H1 (cell line): ENCODE results near the gene ZFYVE21. TPM values are rescaled to one million over a fixed set of nuclear protein-coding genes. Genes with fewer than 3 reads are reported as not detected.

Experiments used
- CTCF ChIA-PET: fragments of 300-600 bp; sonication (Branson Sonifier 250); formaldehyde crosslinking; loops from one replicate; lab custom pipeline; 2021; ENCODE audit not compliant: partially characterized antibody; lab: Charles Lee
- POLR2A ChIA-PET: fragments of 300-600 bp; sonication (Branson Sonifier 250); formaldehyde crosslinking; loops from one replicate; lab custom pipeline; 2021; ENCODE audit warnings: inconsistent platforms; ENCODE audit not compliant: partially characterized antibody; lab: Charles Lee
- DNase-seq, 2 experiments: peaks; one replicate each; pipeline versions ENCODE4 v3.0.0 to v3.0.0-alpha.2; 2010 to 2022; ENCODE audit warnings: low spot score in 2 of 2, low read depth in 1 of 2, mixed read lengths in 1 of 2
- FAIRE-seq: peaks from 2 replicates; lab custom pipeline; 2011; peaks lifted over from hg19 to GRCh38; lab: Jason Lieb, UNC
- H2AFZ ChIP-seq: 2 replicates; pipeline ENCODE4 v1.8.1; 2012; ENCODE audit warnings: low read length, inconsistent platforms
- H2AK5ac ChIP-seq: 2 replicates; pipeline ENCODE4 v1.6.1; 2013; ENCODE audit warnings: low read depth, low read length
- H2BK120ac ChIP-seq: replicated peaks from 2 replicates; pipeline ENCODE3; 2013; ENCODE audit warnings: low read depth, low read length, inconsistent platforms
- H2BK12ac ChIP-seq: 2 replicates; pipeline ENCODE4 v1.6.1; 2013; ENCODE audit warnings: low read depth, low read length
- H2BK15ac ChIP-seq: 2 replicates; pipeline ENCODE4 v1.6.1; 2013; ENCODE audit warnings: low read length
- H2BK20ac ChIP-seq: 2 replicates; pipeline ENCODE4 v1.6.1; 2013; ENCODE audit warnings: low read length
- H2BK5ac ChIP-seq: 2 replicates; pipeline ENCODE4 v1.6.1; 2013; ENCODE audit warnings: low read depth, low read length
- H3K14ac ChIP-seq: 2 replicates; pipeline ENCODE4 v1.6.1; 2013; ENCODE audit warnings: inconsistent platforms; ENCODE audit not compliant: insufficient read length
- H3K18ac ChIP-seq: 2 replicates; pipeline ENCODE4 v1.6.1; 2013; ENCODE audit warnings: low read length; ENCODE audit errors: extremely low read depth
- H3K23ac ChIP-seq: 2 replicates; pipeline ENCODE4 v1.6.1; 2013; ENCODE audit warnings: inconsistent platforms; ENCODE audit not compliant: insufficient read length
- H3K23me2 ChIP-seq: 2 replicates; pipeline ENCODE4 v1.6.1; 2013; ENCODE audit warnings: low read depth, low read length
- H3K27ac ChIP-seq: 2 replicates; pipeline ENCODE4 v1.6.1; 2011; ENCODE audit warnings: low read depth, low read length, inconsistent platforms
- H3K27me3 ChIP-seq, 4 experiments: replicated peaks in 1 of 4; 1 replicate in 1 of 4; 2 replicates in 3 of 4; pipeline versions ENCODE4 v1.6.1 to v1.8.1; 2011 to 2013; ENCODE audit warnings: low read length in 3 of 4, mild to moderate bottlenecking in 3 of 4, inconsistent platforms in 2 of 4, mixed read lengths in 2 of 4, moderate library complexity in 1 of 4; ENCODE audit not compliant: control insufficient read depth in 3 of 4, insufficient read depth in 3 of 4; ENCODE audit errors: extremely low read depth in 1 of 4
- H3K36me3 ChIP-seq, 4 experiments: 2 replicates each; pipeline versions ENCODE4 v1.6.1 to v1.8.1; 2011 to 2013; ENCODE audit warnings: mild to moderate bottlenecking in 4 of 4, low read length in 3 of 4, moderate library complexity in 2 of 4, control low read depth in 1 of 4, inconsistent platforms in 1 of 4; ENCODE audit not compliant: insufficient read depth in 4 of 4, control insufficient read depth in 2 of 4
- H3K4ac ChIP-seq: replicated peaks from 2 replicates; pipeline ENCODE3; 2013; ENCODE audit warnings: low read length, low read depth, mixed read lengths, inconsistent platforms; ENCODE audit not compliant: insufficient read length
- H3K4me1 ChIP-seq, 4 experiments: replicated peaks in 1 of 4; 1 replicate in 1 of 4; 2 replicates in 3 of 4; pipeline versions ENCODE4 v1.6.1 to v1.8.1; 2011 to 2013; ENCODE audit warnings: low read length in 3 of 4, inconsistent platforms in 2 of 4, mixed read lengths in 1 of 4; ENCODE audit not compliant: insufficient read depth in 4 of 4, control insufficient read depth in 3 of 4
- H3K4me2 ChIP-seq, 2 experiments: 2 replicates each; pipeline versions ENCODE4 v1.6.1 to v1.8.1; 2011 to 2013; ENCODE audit warnings: low read depth in 2 of 2, low read length in 2 of 2, control low read depth in 1 of 2, inconsistent platforms in 1 of 2, mild to moderate bottlenecking in 1 of 2; ENCODE audit not compliant: insufficient read depth in 1 of 2
- H3K4me3 ChIP-seq, 4 experiments: fragments of 200-600, 300-600 bp in 1 of 4; sonication (generic), shearing (Covaris generic), sonication (Bioruptor Twin) in 1 of 4; 2 replicates each; pipeline versions ENCODE4 v1.5.1 to v1.8.1; 2011 to 2016; ENCODE audit warnings: low read length in 4 of 4, low read depth in 3 of 4, control low read depth in 2 of 4, inconsistent platforms in 2 of 4, mild to moderate bottlenecking in 2 of 4, mixed read lengths in 1 of 4, moderate library complexity in 1 of 4; ENCODE audit not compliant: insufficient read depth in 2 of 4; ENCODE audit errors: extremely low read depth in 1 of 4
- H3K56ac ChIP-seq: replicated peaks from 2 replicates; pipeline ENCODE3; 2013; ENCODE audit warnings: low read depth, mild to moderate bottlenecking, mixed read lengths, low read length, inconsistent platforms; ENCODE audit not compliant: insufficient read length
- H3K79me1 ChIP-seq: 2 replicates; pipeline ENCODE4 v1.6.1; 2013; ENCODE audit warnings: low read depth, low read length, control low read depth
- H3K79me2 ChIP-seq, 2 experiments: 2 replicates each; pipeline versions ENCODE4 v1.6.1 to v1.8.1; 2012 to 2013; ENCODE audit warnings: low read length in 2 of 2, mild to moderate bottlenecking in 2 of 2, inconsistent platforms in 1 of 2; ENCODE audit not compliant: insufficient read depth in 2 of 2, control insufficient read depth in 1 of 2
- H3K9ac ChIP-seq, 4 experiments: replicated peaks in 1 of 4; 1 replicate in 1 of 4; 2 replicates in 3 of 4; pipeline versions ENCODE4 v1.6.1 to v1.8.1; 2011 to 2013; ENCODE audit warnings: low read depth in 3 of 4, low read length in 3 of 4, control low read depth in 2 of 4, mild to moderate bottlenecking in 2 of 4, moderate library complexity in 2 of 4, inconsistent platforms in 1 of 4; ENCODE audit errors: extremely low read depth in 1 of 4
- H3K9me3 ChIP-seq, 2 experiments: 2 replicates each; pipeline versions ENCODE4 v1.6.1 to v1.8.1; 2012 to 2013; ENCODE audit warnings: mild to moderate bottlenecking in 2 of 2, moderate library complexity in 2 of 2, control low read depth in 1 of 2, inconsistent platforms in 1 of 2, low read depth in 1 of 2, low read length in 1 of 2, mixed read lengths in 1 of 2; ENCODE audit not compliant: insufficient read depth in 2 of 2
- H4K20me1 ChIP-seq, 2 experiments: replicated peaks in 1 of 2; 2 replicates each; pipeline versions ENCODE3 to v1.8.1; 2011 to 2013; ENCODE audit warnings: inconsistent platforms in 2 of 2, low read length in 2 of 2, mild to moderate bottlenecking in 1 of 2; ENCODE audit not compliant: insufficient read depth in 2 of 2, control insufficient read depth in 1 of 2
- H4K5ac ChIP-seq: 2 replicates; pipeline ENCODE4 v1.6.1; 2013; ENCODE audit warnings: low read length, low read depth, mixed read lengths, inconsistent platforms; ENCODE audit not compliant: insufficient read length
- H4K8ac ChIP-seq: 2 replicates; pipeline ENCODE4 v1.8.0; 2013; ENCODE audit warnings: mild to moderate bottlenecking, moderate library complexity, low read length, inconsistent platforms; ENCODE audit not compliant: insufficient read depth; ENCODE audit errors: extremely low read depth
- H4K91ac ChIP-seq: replicated peaks from 2 replicates; pipeline ENCODE3; 2013; ENCODE audit warnings: low read length, mixed read lengths, inconsistent platforms; ENCODE audit not compliant: insufficient read length
- BRCA1 ChIP-seq: IDR thresholded peaks from 2 replicates; pipeline ENCODE4 v1.6.1; 2012; ENCODE audit warnings: low read depth, low read length, improper control_type of control experiment
- EGR1 ChIP-seq: IDR thresholded peaks from 2 replicates; pipeline ENCODE4 v1.6.1; 2011; ENCODE audit warnings: low read depth, low read length, borderline replicate concordance
- HDAC2 ChIP-seq, 2 experiments: fragments of 300-600 bp in 1 of 2; sonication (generic) in 1 of 2; IDR thresholded peaks; 2 replicates each; pipeline ENCODE4 v1.6.1; 2011 to 2012; ENCODE audit warnings: low read depth in 2 of 2, low read length in 2 of 2, mild to moderate bottlenecking in 2 of 2, moderate library complexity in 2 of 2, borderline replicate concordance in 1 of 2, inconsistent platforms in 1 of 2
- KDM1A ChIP-seq: fragments of 200-600, 300-600 bp; sonication (generic); IDR thresholded peaks from 2 replicates; pipeline ENCODE4 v1.7.1; 2016; ENCODE audit warnings: mild to moderate bottlenecking, low read length, borderline replicate concordance
- NRF1 ChIP-seq: IDR thresholded peaks from 2 replicates; pipeline ENCODE4 v1.6.1; 2011; ENCODE audit warnings: mild to moderate bottlenecking, low read depth, low read length, improper control_type of control experiment
- SAP30 ChIP-seq: fragments of 300-600 bp; sonication (generic); IDR thresholded peaks from 2 replicates; pipeline ENCODE4 v1.7.1; 2012; ENCODE audit warnings: low read length, moderate library complexity, mild to moderate bottlenecking, inconsistent platforms; ENCODE audit not compliant: insufficient read depth, insufficient replicate concordance
- SP1 ChIP-seq: IDR thresholded peaks from 2 replicates; pipeline ENCODE4 v1.6.1; 2011; ENCODE audit warnings: low read depth, low read length
- SP4 ChIP-seq: IDR thresholded peaks from 2 replicates; pipeline ENCODE4 v1.6.1; 2012; ENCODE audit warnings: low read length, inconsistent platforms
- SRF ChIP-seq: IDR thresholded peaks from 2 replicates; pipeline ENCODE4 v1.6.1; 2011; ENCODE audit warnings: mild to moderate bottlenecking, low read depth, low read length, moderate library complexity
- TBP ChIP-seq: IDR thresholded peaks from 2 replicates; pipeline ENCODE4 v1.6.1; 2011; ENCODE audit warnings: low read depth, low read length, improper control_type of control experiment
- WGBS, 2 experiments: shearing (Covaris generic) in 1 of 2; methylation state at CpG; one replicate each; pipeline versions ENCODE4 v1.1.6 to v1.1.7; 2013 to 2015; ENCODE audit warnings: low lambda C conversion rate in 2 of 2, mixed read lengths in 2 of 2, inconsistent platforms in 1 of 2, low coverage in 1 of 2, missing lambda C conversion rate in 1 of 2; ENCODE audit not compliant: insufficient replicate concordance in 2 of 2, insufficient coverage in 1 of 2, insufficient read length in 1 of 2; ENCODE audit errors: extremely low coverage in 1 of 2, missing lambda C conversion rate in 1 of 2; 5-methylcytosine and 5-hydroxymethylcytosine counted together
- polyA plus RNA-seq, 7 experiments: library from polyadenylated mRNA; depleted of rRNA in 3 of 7; stranded (reverse) in 5 of 7; unstranded in 2 of 7; fragments of >200 nt in 5 of 7; fragments of 200-250 nt in 2 of 7; gene quantifications; 1 replicate in 5 of 7; 2 replicates in 1 of 7; 4 replicates in 1 of 7; pipeline versions ENCODE4 v1.2.1 to v1.2.3, GENCODE V29; 2011 to 2013; ENCODE audit warnings: missing spikeins in 2 of 7, mixed read lengths in 2 of 7
- total RNA-seq: library from RNA; stranded (reverse); fragmentation: NEBNext Ultra II Directional; extraction: Animal tissue kit (Norgen Biotek cat#: 25700); gene quantifications from 2 replicates; pipeline ENCODE4 v1.2.1, GENCODE V29; 2021
- TF ChIP-seq, protein P1 (sequence below), 3 experiments: IDR thresholded peaks; 1 replicate in 2 of 3; 2 replicates in 1 of 3; pipeline versions ENCODE4 v1.5.1 to v1.6.1; 2011; ENCODE audit warnings: low read length in 3 of 3, mild to moderate bottlenecking in 3 of 3, inconsistent platforms in 2 of 3, low read depth in 1 of 3, moderate library complexity in 1 of 3; ENCODE audit not compliant: insufficient read depth in 1 of 3; ENCODE audit errors: control extremely low read depth in 1 of 3

The ZFYVE21 gene
- total and polyA plus RNA-seq, 2 of the 8 experiments (the other 6 are each of a cell fraction or from before 2014, with no cell fraction given): 53.4 to 127 TPM

DNA sequence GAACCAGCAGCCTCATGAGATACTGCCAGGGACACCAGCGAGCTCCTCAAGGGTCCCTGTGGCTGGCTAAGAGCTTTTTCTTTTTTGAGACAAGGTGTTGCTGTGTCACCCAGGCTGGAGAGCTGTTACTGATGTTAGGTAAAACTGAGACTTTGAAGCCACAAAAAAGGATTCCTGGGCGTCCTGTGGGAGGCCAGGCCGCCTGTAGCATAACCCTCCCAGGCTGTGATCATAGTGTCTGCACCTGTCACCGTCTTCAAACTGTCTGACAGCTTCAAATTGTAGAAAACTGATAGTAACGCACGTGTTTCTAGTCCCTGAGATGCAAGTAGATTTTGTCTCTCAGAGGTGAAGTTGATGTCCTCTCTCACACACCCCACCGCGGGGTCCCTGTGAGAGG lies 4.1 kb downstream of the ZFYVE21 start:
- Histone ChIP-seq H3K56ac (no peak overlapping the region), H3K79me2 (peaks cover 0 to 72% of the 10 kb centered on the region in 2 experiments; a peak in 3 of 4 replicates), H3K4me2 (no peak overlapping the region), H2AK5ac (no peak overlapping the region), H3K36me3 (no peaks in the 10 kb centered on the region; a peak in 1 of 8 replicates), H3K18ac (no peak overlapping the region), H4K20me1 (peaks cover 15 to 24% of the 10 kb centered on the region in 2 experiments), H3K27me3 (no peaks in the 10 kb centered on the region), H3K4me3 (no peak overlapping the region), H2AFZ (no peak overlapping the region), H4K91ac (no peak overlapping the region), H3K27ac (no peak overlapping the region), H3K14ac (no peak overlapping the region), H3K4me1 (peaks cover 0 to 6% (median 0%) of the 10 kb centered on the region in 4 experiments; a peak in 3 of 7 replicates), H4K8ac (no peak overlapping the region), H3K79me1 (peaks cover 22% of the 10 kb centered on the region), H3K23me2 (peaks cover 4% of the 10 kb centered on the region; the same call in 1 of the 2 replicates), H3K4ac (no peak overlapping the region), H4K5ac (no peak overlapping the region), H2BK12ac (no peak overlapping the region), H2BK120ac (no peak overlapping the region), H3K9me3 (no peaks in the 10 kb centered on the region), H2BK5ac (no peak overlapping the region), H3K23ac (no peak overlapping the region), H3K9ac (no peak overlapping the region), H2BK15ac (no peak overlapping the region), H2BK20ac (no peak overlapping the region)
- POLR2A ChIA-PET: interaction anchor here (0.9 to 2.0 kb wide), 2 partner anchors 15 to 19 kb away, joined by 3 to 7 read pairs; no protein-coding TSS in a partner anchor
- 88% methylated on average over 8 of the region's 8 CpGs; no CpG with 5 or more reads in 1 of the 2 experiments for WGBS, 2 experiments
- DNase-seq: no peak
- CTCF ChIA-PET: interaction anchor here (0.8 to 2.5 kb wide), 4 partner anchors 9 to 16 kb away, joined by 3 to 9 read pairs (median 3); no protein-coding TSS in a partner anchor
- no peak for FAIRE-seq
- TF ChIP-seq BRCA1 (no peak), KDM1A (no peak), SP1 (no peak), SRF (no peak), HDAC2 (IDR thresholded peaks at IDR 0.05; ENCODE audit: borderline replicate concordance in 1 of 2, low read depth in 2 of 2, low read length in 2 of 2) (no peak), NRF1 (no peak), SP4 (no peak), SAP30 (no peak), TBP (no peak), EGR1 (no peak)
- TF ChIP-seq, protein P1, sequence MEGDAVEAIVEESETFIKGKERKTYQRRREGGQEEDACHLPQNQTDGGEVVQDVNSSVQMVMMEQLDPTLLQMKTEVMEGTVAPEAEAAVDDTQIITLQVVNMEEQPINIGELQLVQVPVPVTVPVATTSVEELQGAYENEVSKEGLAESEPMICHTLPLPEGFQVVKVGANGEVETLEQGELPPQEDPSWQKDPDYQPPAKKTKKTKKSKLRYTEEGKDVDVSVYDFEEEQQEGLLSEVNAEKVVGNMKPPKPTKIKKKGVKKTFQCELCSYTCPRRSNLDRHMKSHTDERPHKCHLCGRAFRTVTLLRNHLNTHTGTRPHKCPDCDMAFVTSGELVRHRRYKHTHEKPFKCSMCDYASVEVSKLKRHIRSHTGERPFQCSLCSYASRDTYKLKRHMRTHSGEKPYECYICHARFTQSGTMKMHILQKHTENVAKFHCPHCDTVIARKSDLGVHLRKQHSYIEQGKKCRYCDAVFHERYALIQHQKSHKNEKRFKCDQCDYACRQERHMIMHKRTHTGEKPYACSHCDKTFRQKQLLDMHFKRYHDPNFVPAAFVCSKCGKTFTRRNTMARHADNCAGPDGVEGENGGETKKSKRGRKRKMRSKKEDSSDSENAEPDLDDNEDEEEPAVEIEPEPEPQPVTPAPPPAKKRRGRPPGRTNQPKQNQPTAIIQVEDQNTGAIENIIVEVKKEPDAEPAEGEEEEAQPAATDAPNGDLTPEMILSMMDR (IDR thresholded peaks at IDR 0.05; ENCODE audit: control extremely low read depth in 1 of 3, insufficient read depth in 1 of 3, low read depth in 1 of 3, low read length in 3 of 3): no peak
